Ramos (cell line): ENCODE data around the gene NDUFS6.

ENCODE experiments used
- in situ Hi-C: fragments of 300-500 bp; cut with MboI; formaldehyde crosslinking; loops from one replicate; pipeline ENCODE4 v1.14.3; 2022; ENCODE audit warnings: low sequenced_read_pairs; ENCODE audit not compliant: unreplicated experiment

NDUFS6 gene

DNA sequence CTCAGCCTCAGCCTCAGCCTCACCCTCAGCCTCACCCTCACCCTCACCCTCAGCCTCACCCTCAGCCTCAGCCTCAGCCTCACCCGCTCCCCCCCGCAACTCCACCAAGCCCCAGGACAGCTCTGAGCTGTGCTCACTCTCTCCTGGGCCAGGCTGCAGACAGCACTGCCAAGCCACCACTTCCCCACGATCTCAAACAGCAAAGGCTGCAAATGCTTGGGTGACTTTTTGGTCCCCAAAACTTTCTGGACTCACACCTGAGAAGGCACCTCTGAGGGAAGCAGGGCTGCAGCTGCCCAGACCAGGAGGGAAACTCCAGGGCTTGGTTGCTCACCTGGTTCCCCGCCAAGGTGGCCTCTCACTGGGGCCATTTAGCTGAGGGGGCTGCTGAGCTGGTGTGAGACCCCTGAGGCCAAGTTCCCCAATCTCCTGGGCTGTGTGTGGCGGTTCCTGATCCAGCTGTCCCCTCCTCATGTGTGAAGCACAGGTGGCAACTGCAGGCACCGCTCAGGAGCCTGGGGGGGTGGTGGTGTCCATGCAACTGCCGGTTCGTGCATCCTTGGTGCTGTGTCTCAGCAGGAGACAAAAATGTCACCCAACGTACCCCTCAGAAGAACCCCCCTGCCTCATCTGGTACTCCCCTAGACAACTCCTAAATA, 19.4 kb upstream of the NDUFS6 start:
- in situ Hi-C loops: loop anchor here (25.0 kb wide), 1 partner anchor 470 kb away; no protein-coding TSS in a partner anchor

GRCh38 chr5:1782385-1783215, 18.6 kb upstream of the NDUFS6 start:
- in situ Hi-C loops: loop anchor here (25.0 kb wide), 1 partner anchor 470 kb away; no protein-coding TSS in a partner anchor

DNA sequence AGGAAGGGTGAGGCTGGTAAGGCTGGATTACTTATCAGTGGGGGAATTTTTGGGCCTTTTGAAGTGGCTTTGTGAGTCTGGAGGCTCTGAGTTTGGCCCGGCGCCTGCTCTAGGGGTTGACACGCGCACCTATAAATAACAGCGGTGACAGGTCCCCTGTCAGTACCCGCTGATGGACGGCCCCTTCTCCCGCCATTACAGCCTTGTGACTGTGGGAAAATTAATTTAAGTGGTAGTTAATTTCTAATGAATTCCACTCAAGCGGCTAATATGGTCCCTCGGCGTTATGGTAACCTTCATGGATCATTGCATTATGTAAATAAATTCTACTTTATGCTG, 18.0 kb upstream of the NDUFS6 start:
- in situ Hi-C loops: loop anchor here (25.0 kb wide), 1 partner anchor 471 kb away; no protein-coding TSS in a partner anchor

- in situ Hi-C loops: loop anchor here (25.0 kb wide), 1 partner anchor 472 kb away; no protein-coding TSS in a partner anchor
Measured at GRCh38 chr5:1784197-1785050, 16.8 kb upstream of the NDUFS6 start.

DNA sequence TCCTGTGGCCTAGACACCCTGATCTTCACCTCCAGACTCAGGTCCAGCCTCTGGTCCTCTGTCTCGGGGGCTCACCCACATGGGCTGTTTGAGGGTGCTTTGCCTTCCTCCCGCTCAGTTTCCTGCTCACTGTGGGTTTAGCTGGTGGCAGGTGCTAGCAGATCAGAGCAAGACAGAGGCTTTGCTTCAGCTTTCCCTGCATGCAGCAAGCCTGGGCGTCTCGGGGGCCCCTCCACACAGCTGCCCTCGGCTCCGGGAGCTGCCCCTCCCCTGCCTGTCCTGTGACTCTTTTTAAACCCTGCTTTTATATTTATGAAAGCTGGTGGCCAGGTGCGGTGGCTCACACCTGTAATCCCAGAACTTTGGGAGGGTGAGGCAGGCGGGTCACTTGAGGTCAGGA, 16.1 kb upstream of the NDUFS6 start:
- in situ Hi-C loops: loop anchor here (25.0 kb wide), 1 partner anchor 473 kb away; no protein-coding TSS in a partner anchor

DNA sequence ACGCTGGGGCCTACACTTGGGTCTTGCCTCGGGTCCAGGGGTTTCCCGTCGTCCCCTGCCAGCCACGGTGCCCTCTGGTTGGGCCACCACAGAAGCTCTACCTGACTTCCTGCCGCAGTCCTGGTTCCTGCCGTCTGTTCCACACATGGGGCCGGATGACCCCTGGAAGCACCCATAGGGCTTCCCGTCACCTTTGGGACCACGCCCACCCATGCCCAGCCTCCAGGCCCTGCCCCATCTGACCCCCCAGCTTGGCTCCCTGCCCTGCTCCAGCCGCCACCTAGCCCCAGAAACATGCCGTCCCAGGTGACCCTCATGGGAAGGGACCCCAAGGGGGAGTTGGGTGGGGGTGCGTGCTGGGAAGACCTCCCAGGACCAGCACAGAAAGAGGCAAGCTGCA, 15.2 kb upstream of the NDUFS6 start:
- in situ Hi-C loops: loop anchor here (25.0 kb wide), 1 partner anchor 474 kb away; no protein-coding TSS in a partner anchor

DNA sequence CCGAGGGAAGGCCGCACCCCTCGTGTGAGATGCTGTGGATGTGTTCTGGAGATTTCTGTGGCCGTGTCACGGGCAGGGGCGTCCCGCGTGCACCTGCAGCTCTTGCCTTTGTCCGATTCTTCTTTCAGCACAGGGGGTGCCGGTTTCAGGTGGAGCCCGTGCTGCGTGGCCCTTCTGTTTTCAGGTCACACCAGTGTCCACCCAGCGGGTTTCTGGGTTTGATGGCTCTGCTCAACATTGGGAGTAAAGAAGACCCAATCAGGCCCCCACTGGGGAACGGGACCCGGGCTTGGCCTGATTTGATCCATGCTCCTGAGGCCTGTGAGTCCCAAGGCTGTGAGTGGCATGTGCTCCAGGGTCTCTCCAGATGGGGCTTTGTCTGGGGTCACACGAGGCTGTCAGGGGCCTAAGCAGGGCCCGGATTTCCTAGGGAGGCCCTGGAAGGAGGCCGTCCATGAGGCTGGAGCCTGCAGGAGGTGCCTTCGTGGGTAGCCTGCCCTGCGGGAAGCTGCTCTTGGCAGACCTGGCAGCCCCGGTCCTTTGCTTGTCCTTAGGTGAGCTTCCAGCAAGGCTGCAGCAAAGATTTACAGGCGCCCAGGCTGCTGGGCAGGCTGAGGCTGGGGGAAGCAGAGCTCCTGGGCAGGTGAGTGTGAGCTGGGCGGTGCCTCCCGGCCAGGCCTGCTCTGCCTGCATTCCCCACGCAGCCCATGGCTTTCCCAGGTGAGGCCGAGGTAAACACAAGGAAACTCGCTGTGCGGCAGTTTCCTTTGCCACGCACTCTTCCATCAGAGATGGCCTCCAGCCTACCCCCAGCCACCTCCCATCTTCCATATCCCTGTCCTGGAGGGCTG, 14.4 kb upstream of the NDUFS6 start:
- in situ Hi-C loops: loop anchor here (25.0 kb wide), 1 partner anchor 475 kb away; no protein-coding TSS in a partner anchor

DNA sequence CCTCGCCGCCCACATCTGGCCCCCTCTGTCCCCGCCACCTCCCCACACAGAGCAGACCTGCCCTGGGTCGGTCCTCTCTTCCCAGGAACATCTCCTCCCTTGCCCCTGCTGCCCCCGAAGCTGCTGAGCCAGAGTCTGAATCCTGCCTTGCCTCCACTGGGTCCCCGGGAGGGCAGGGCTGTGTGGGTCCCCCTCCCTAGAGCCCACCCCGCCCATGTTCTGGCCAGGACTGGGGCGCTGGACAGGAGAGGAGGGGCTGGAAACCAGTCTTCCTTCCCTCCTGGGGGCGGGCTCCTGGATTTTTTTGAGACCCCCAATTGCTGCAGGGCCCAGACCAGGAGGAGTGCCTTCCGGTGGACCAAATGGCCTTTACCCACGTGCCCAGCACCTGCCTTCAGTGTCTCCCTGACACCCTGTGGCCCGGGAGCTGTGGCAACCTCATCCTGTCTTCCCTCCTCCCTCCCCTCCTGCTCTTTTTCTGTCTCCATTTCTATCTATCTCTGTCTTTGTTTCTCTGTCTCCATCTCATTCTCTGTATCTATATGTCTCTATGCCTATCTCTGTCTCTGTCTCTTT, 13.6 kb upstream of the NDUFS6 start:
- in situ Hi-C loops: loop anchor here (25.0 kb wide), 1 partner anchor 475 kb away; no protein-coding TSS in a partner anchor

- in situ Hi-C loops: loop anchor here (25.0 kb wide), 1 partner anchor 476 kb away; no protein-coding TSS in a partner anchor
Measured at GRCh38 chr5:1788200-1788599, 13.0 kb upstream of the NDUFS6 start.

DNA sequence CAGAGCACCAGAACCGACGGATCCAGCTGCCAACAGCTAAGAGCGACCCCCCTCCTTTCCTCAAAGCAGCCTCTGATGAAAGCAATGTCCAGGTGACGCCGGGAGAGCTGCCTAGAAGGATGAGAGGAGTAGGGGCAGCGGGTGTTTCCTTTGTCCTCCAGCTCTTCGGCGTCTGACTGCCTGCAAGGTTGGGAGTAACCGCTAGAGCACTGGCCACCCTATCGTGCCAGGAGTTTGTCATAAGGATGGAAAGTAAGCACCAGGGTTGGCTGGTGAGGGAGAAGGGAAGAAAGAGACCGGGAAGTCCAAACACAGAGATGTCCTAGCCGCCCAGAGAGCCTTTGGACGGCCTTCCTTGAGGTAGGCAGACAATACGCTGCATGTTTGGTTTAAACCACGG, 12.4 kb upstream of the NDUFS6 start:
- in situ Hi-C loops: loop anchor here (25.0 kb wide), 1 partner anchor 477 kb away; no protein-coding TSS in a partner anchor

GRCh38 chr5:1789438-1789833, 11.8 kb upstream of the NDUFS6 start:
- in situ Hi-C loops: loop anchor here (25.0 kb wide), 1 partner anchor 477 kb away; no protein-coding TSS in a partner anchor

- in situ Hi-C loops: loop anchor here (25.0 kb wide), 1 partner anchor 478 kb away; no protein-coding TSS in a partner anchor
Measured at GRCh38 chr5:1789834-1790471, 11.3 kb upstream of the NDUFS6 start.

- in situ Hi-C loops: loop anchor here (25.0 kb wide), 1 partner anchor 479 kb away; no protein-coding TSS in a partner anchor
Measured at GRCh38 chr5:1791176-1791575, 10.0 kb upstream of the NDUFS6 start.

- in situ Hi-C loops: loop anchor here (25.0 kb wide), 1 partner anchor 481 kb away; no protein-coding TSS in a partner anchor
Measured at GRCh38 chr5:1792842-1793266, 8.4 kb upstream of the NDUFS6 start.

GRCh38 chr5:1793301-1793740, 7.9 kb upstream of the NDUFS6 start:
- in situ Hi-C loops: loop anchor here (25.0 kb wide), 1 partner anchor 481 kb away; no protein-coding TSS in a partner anchor

DNA sequence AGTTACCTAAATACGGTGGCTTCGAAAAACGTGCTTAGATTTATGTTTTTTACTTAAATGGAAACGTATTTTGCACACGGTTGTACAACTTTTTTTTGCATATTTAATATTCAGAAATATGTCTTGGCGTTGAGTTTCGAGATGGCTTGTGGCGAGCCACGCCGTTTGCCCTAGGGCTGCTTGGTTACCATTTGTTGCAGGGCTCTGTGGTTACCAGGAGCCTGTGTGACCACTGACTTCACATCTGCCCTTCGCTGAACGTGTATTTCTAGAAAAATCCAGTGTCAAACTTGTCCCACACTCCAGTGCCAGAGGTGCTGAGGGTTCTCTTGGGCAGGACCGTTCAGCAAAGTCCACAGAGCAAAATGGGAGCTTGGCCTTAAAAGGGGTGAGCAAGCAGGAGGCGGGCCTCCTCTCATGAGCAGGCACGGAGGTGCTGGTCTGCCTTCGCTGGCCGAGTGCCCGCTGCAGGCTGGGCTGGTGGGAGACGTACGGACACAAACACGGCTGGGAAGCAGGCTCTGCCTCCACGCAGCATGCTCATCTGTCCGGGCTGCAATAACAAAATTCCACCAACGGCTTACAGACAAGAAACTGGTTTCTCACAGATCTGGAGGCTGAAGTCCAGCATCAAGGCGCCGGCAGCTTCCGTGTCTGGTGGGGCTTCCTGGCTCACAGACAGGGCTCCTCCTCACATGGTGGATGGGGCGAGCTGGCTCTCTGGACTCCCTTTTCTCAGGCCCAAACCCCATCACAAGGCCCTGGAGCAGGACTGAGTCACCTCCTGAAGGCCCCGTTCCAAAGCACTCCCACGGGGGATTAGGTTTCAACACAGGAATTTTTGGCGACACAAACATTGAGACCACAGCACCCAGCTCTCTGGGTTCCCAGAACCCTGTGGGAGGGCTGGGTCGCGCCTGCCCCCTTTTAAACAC, 7.0 kb upstream of the NDUFS6 start:
- in situ Hi-C loops: loop anchor here (25.0 kb wide), 1 partner anchor 482 kb away; no protein-coding TSS in a partner anchor

DNA sequence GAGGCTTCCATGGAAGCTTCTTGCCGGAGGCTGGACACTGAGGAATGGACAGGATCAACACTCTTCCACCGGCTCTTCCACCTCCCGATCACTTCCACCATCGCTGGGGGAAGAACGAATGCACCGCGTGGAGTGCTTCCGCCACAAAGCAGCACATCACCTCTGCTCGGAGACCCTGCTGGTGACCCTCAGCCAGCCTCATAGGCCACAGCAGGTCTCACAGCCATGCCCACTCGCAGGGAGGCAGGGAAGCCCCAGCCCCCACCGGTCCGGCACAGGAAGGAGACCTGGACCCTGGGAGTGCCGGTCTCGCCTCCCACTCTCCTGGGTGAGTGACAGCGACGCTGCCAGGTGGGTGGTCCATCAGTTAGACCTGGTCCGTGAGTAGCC, 6.3 kb upstream of the NDUFS6 start:
- in situ Hi-C loops: loop anchor here (25.0 kb wide), 1 partner anchor 483 kb away; no protein-coding TSS in a partner anchor
